Upper lobe of left lung (tissue), 6 donors: Measurements from ENCODE around the gene C12orf60. TPM values are rescaled to one million over a fixed set of nuclear protein-coding genes. Genes with fewer than 3 reads are reported as not detected.
A peak's percentile ranks its signal among the peaks of the same experiment; 100 is the strongest.

Experiments used
- ATAC-seq, 2 donors: fragments of 200-7000 bp; cut with Tn5 transposase; one replicate each; pipeline ENCODE4 v1.9.1; 2022; ENCODE audit warnings: mild to moderate bottlenecking in 2 of 2, moderate library complexity in 2 of 2; ENCODE audit not compliant: low FRiP score in 2 of 2
- DNase-seq, 2 donors: peaks; one replicate each; pipeline ENCODE4 v3.0.0-alpha.2; 2019 to 2020
- H3K27ac ChIP-seq, 4 donors: fragments of 200-600 bp; sonication (generic); one replicate each; pipeline ENCODE4 v1.5.1; 2016 to 2019
- H3K27me3 ChIP-seq, 4 donors: fragments of 200-600 bp; sonication (generic); one replicate each; pipeline ENCODE4 v1.5.1; 2017 to 2019
- H3K36me3 ChIP-seq, 4 donors: fragments of 200-600 bp; sonication (generic); one replicate each; pipeline ENCODE4 v1.5.1; 2016 to 2019
- H3K4me1 ChIP-seq, 4 donors: fragments of 200-600 bp; sonication (generic); one replicate each; pipeline ENCODE4 v1.5.1; 2018 to 2019
- H3K4me3 ChIP-seq, 4 donors: fragments of 200-600 bp; sonication (generic); one replicate each; pipeline ENCODE4 v1.5.1; 2017 to 2019; ENCODE audit warnings: mild to moderate bottlenecking in 2 of 4, moderate library complexity in 1 of 4
- H3K9me3 ChIP-seq, 4 donors: fragments of 200-600 bp; sonication (generic); one replicate each; pipeline ENCODE4 v1.5.1; 2018 to 2019
- EP300 ChIP-seq, 4 donors: sonication (generic); formaldehyde crosslinking; IDR thresholded peaks; one replicate each; pipeline ENCODE4 v1.5.1; 2017; ENCODE audit warnings: antibody characterized with exemption in 4 of 4, control low read depth in 2 of 4
- POLR2A ChIP-seq, 4 donors: fragments of 450-650 bp; IDR thresholded peaks; one replicate each; pipeline ENCODE4 v1.5.1; 2016 to 2017; ENCODE audit warnings: antibody characterized with exemption in 4 of 4, mild to moderate bottlenecking in 2 of 4
- POLR2AphosphoS5 ChIP-seq, 2 donors: sonication (generic); formaldehyde crosslinking; IDR thresholded peaks; one replicate each; pipeline ENCODE4 v1.5.1; 2017; ENCODE audit warnings: antibody characterized with exemption in 2 of 2
- WGBS, 2 donors: methylation state at CpG; one replicate each; pipeline ENCODE4 v1.1.5; 2017 to 2018; 5-methylcytosine and 5-hydroxymethylcytosine counted together
- total RNA-seq, 6 donors: library from RNA; depleted of rRNA in 4 of 6; stranded (reverse); fragments of >200 nt in 4 of 6; gene quantifications; one replicate each; pipeline versions ENCODE4 v1.1.0 to v1.2.1, GENCODE V29; 2016 to 2021
- TF ChIP-seq, protein P1 (sequence below), 6 experiments: fragments of 450-650 bp in 4 of 6; fragments of 200-600 bp in 2 of 6; sonication (generic) in 2 of 6; IDR thresholded peaks; one replicate each; pipeline ENCODE4 v1.5.1; 2016 to 2019; ENCODE audit warnings: antibody characterized with exemption in 6 of 6
- donor health status: DM: no; HTN: no; CAD: no; lungs with moderate emphysema.
- donor health status: DM: no; HTN: yes; CAD: no; lungs with severe emphysema.

The C12orf60 gene
- total RNA-seq, 6 donors from 2014 or later = 0.33 to 3.4 (median 0.94) TPM; not detected in 1

DNA sequence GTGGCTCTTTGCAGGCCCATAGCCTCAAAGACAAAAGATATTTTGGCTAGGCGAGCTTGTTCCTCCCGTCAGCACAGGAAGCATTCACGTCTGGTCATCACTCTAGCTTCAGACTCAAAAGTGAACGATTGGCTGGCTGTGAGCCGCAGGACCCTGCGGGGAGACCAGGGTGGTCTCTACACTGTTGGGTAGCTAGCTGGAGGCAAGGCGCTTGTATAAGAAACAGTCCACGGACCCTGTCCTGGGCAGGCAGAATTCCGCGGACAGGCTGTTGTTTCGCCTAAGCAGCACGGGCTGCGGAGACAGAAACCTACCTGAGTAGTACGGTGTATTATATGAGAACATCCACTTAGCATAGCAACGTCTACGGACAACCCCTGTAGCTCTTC is 29.8 kb upstream of the C12orf60 start:
- Histone ChIP-seq H3K9me3 (no peaks in the 10 kb centered on the region), H3K4me1 (peaks cover 0 to 34% (median 19%) of the 10 kb centered on the region in 4 donors), H3K4me3 (peak overlapping the region; percentile 1 to 84 (median 70)), H3K27ac (peak overlapping the region; percentile 93 to 98 (median 96)), H3K27me3 (no peaks in the 10 kb centered on the region), H3K36me3 (no peaks in the 10 kb centered on the region)
- DNase-seq (peak; percentile 17 to 44), ATAC-seq (no peak)
- TF ChIP-seq POLR2AphosphoS5 (IDR thresholded peaks at IDR 0.05) = no peak
- no peak for TF ChIP-seq EP300 (IDR thresholded peaks at IDR 0.05)
- TF ChIP-seq POLR2A (IDR thresholded peaks at IDR 0.05) = no peak
- TF ChIP-seq, protein P1, sequence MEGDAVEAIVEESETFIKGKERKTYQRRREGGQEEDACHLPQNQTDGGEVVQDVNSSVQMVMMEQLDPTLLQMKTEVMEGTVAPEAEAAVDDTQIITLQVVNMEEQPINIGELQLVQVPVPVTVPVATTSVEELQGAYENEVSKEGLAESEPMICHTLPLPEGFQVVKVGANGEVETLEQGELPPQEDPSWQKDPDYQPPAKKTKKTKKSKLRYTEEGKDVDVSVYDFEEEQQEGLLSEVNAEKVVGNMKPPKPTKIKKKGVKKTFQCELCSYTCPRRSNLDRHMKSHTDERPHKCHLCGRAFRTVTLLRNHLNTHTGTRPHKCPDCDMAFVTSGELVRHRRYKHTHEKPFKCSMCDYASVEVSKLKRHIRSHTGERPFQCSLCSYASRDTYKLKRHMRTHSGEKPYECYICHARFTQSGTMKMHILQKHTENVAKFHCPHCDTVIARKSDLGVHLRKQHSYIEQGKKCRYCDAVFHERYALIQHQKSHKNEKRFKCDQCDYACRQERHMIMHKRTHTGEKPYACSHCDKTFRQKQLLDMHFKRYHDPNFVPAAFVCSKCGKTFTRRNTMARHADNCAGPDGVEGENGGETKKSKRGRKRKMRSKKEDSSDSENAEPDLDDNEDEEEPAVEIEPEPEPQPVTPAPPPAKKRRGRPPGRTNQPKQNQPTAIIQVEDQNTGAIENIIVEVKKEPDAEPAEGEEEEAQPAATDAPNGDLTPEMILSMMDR (IDR thresholded peaks at IDR 0.05) = no peak
- WGBS, 2 donors = 20 to 24% methylated on average over 6 to 16 of the region's 16 CpGs

DNA sequence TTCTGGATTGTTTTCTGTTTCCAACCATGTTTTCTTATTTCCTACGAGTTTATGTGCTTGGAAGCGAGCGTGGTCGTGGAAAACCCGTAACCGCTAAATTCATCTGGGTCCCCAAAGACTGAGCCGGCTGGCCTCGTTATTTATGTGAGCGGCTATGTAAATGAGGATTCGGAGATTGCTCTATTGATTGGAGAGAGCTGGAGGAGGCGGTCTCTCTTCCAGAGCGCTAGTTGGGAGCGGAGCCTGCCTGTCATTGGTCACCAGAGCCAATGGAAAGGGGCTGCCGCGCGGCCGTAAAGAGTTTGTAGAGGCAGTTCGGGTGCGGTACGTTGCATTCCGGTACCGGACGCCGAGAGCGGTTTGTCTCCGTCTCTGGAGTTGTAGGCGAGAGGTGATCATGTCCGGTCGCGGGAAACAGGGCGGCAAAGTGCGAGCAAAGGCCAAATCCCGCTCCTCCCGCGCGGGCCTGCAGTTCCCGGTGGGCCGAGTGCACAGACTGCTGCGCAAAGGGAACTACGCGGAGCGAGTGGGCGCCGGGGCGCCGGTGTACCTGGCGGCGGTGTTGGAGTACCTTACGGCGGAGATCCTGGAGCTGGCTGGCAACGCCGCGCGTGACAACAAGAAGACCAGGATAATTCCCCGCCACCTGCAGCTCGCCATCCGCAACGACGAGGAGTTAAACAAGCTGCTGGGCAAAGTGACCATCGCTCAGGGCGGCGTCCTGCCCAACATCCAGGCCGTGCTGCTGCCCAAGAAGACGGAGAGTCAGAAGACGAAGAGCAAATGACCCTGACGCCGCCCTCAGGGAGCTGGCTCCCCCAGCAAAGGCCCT is 29.2 kb upstream of the C12orf60 start:
- Histone ChIP-seq H3K27ac (peak overlapping the region; percentile 93 to 98 (median 96)), H3K4me3 (peak overlapping the region; percentile 54 to 84 (median 70)), H3K36me3 (no peaks in the 10 kb centered on the region), H3K27me3 (no peaks in the 10 kb centered on the region), H3K9me3 (no peaks in the 10 kb centered on the region), H3K4me1 (peaks cover 0 to 31% (median 14%) of the 10 kb centered on the region in 4 donors)
- ATAC-seq (peak; percentile 89 to 93), DNase-seq (peak; percentile 93 to 97)
- TF ChIP-seq, protein P1 (IDR thresholded peaks at IDR 0.05) = peak in 2 of 6 experiments; percentile 23 to 34
- TF ChIP-seq POLR2AphosphoS5 (IDR thresholded peaks at IDR 0.05) = peak; percentile 99
- peak; percentile 60 to 98 (median 93) for TF ChIP-seq POLR2A (IDR thresholded peaks at IDR 0.05)
- peak in 1 of 4 donors; percentile 76 for TF ChIP-seq EP300 (IDR thresholded peaks at IDR 0.05)
- 0% methylated on average over 10 to 54 of the region's 67 CpGs for WGBS, 2 donors

DNA sequence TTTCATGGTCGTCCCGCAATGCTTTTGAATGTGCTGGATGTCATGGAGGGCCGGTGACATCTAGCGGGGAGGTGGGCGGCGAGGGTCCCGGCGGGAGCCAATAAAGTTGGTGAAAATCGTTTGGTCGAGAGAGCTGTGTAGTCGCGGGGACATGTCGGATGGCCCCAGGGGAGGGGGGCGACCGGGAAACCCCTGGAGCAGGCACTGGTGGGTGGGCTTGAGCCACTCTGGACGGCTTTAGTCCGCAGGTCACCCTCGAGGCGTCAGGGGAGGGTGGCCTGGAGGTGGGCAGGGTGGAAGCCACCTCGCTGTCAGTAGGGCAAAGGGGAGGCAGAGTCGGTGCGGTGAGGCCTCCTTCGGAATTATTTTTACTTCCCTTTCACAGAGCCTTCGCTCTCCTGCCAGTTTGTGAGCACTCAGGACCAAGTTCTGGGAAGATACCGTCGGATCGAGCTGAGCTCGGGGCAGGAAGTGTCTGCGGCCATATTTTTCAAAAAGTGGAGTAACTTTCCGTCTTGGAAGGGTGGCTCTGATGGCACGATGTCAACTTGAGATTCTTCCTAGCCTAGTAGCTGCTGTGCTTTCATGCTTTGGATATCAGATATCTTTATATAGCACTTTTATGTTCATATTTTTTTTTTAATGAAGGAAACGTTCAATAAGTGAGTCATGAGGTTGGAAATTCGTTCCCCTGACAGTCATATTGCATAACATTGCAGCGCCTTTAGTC is 28.4 kb upstream of the C12orf60 start:
- no peaks in the 10 kb centered on the region for H3K9me3 ChIP-seq

DNA sequence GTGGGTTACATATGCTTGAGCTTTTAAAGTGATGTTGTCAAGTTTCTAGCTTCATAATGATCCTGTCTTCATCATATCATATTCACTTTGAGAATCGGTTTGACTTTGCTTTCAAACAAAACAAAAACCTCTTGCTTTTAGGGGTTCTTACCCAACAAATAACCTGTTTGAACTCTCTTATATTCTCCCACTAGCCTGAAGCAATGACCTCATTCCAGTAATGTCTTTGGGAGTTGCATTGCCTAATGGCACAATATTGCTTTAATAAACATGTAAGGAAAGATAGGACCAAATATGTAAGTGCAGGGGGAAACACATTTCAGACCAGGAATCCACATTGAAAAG is 27.9 kb upstream of the C12orf60 start:
- 38 to 50% methylated on average over 1 of the region's 1 CpG for WGBS, 2 donors
- peak overlapping the region in 3 of 4 donors; percentile 66 to 84 (median 73) for H3K4me3 ChIP-seq
- TF ChIP-seq POLR2AphosphoS5 (IDR thresholded peaks at IDR 0.05) = no peak
- no peak for TF ChIP-seq POLR2A (IDR thresholded peaks at IDR 0.05)
- TF ChIP-seq, protein P1 (IDR thresholded peaks at IDR 0.05) = no peak
- no peak for TF ChIP-seq EP300 (IDR thresholded peaks at IDR 0.05)
- H3K4me1 ChIP-seq = peaks cover 0 to 31% (median 13%) of the 10 kb centered on the region in 4 donors
- H3K27me3 ChIP-seq = no peaks in the 10 kb centered on the region
- ATAC-seq (peak in 1 of 2 donors; percentile 1), DNase-seq (no peak)
- no peaks in the 10 kb centered on the region for H3K9me3 ChIP-seq
- no peaks in the 10 kb centered on the region for H3K36me3 ChIP-seq
- H3K27ac ChIP-seq = peak overlapping the region; percentile 93 to 98 (median 96)

More for the DNA sequence above, 28.4 kb upstream of the C12orf60 start:
- peak overlapping the region; percentile 54 to 84 (median 70) for H3K4me3 ChIP-seq
- no peaks in the 10 kb centered on the region for H3K27me3 ChIP-seq
- H3K4me1 ChIP-seq = peaks cover 0 to 31% (median 13%) of the 10 kb centered on the region in 4 donors
- DNase-seq = peak; percentile 41 to 87
- TF ChIP-seq POLR2A (IDR thresholded peaks at IDR 0.05) = peak in 1 of 4 donors; percentile 10
- TF ChIP-seq, protein P1 (IDR thresholded peaks at IDR 0.05) = no peak
- TF ChIP-seq POLR2AphosphoS5 (IDR thresholded peaks at IDR 0.05) = peak; percentile 20 to 29
- no peaks in the 10 kb centered on the region for H3K36me3 ChIP-seq
- H3K27ac ChIP-seq = peak overlapping the region; percentile 93 to 98 (median 96)
- WGBS, 2 donors = 2 to 3% methylated on average over 21 to 34 of the region's 34 CpGs
- peak; percentile 23 to 46 for ATAC-seq
